ENCODE data around the gene MINDY4B. TPM values are rescaled to one million over a fixed set of nuclear protein-coding genes. Genes with fewer than 3 reads are reported as not detected.
"Not testable (repeated sequence)": the region's sequence is repeated elsewhere in the genome, so short reads cannot be mapped to it uniquely, and the experiment has no call there.

MINDY4B gene
- total RNA-seq, 1 donor from 2014 or later: not detected

DNA sequence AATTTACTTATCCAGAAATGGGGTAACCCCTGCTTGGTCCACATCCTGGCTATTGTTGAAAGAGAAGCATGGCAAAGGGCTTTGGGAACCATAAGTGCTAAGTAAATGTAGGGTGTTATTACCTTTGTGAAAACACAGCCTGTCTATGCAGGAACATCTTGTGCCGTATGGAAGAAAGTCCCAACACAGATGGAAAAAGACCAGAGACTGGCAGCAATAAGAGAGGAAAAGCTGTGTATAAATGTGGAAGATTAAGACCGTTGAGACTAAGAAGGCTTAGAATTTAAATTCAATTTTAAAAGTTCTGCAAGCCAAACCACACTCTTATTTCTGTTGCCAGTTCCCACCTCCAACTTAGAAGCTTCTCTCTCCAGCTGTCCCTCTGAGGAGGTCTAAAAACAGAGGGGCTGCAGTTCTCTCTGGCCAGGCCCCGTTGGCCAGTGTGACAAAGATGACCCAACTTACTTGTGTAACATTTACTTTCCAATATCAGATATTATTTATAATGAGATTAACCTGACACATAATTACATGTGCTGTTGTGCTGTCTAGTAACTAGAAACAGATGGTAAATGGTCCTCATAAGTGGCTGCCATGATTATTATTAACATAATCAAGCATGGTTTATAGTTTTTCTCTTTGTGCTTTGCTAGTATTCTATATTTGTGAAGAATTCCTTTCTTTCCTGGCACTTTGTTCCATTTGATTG is 7.0 kb downstream of the MINDY4B start:
- DNase-seq (ENCODE audit: low spot score): no peak

DNA sequence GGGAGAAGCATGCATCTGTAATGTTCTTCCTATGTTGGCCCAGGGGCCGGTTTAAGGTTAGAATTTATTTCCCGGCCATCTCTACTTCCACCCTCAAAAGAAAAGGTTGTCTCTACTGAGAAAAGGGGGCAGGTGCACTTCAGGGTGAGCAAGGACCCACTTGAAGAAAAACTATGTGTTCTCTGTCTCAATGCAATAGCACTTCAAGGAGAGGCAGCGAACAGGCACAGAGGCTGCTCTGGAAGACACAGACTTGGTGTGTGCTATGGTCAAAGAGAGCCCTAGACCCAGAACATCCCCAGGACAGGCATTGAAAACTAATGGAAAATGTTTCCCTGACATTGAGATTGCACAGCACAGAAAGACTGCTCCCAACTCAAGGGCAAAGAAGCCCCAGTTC is 7.6 kb downstream of the MINDY4B start:
- no peak for DNase-seq (ENCODE audit: low spot score)

DNA sequence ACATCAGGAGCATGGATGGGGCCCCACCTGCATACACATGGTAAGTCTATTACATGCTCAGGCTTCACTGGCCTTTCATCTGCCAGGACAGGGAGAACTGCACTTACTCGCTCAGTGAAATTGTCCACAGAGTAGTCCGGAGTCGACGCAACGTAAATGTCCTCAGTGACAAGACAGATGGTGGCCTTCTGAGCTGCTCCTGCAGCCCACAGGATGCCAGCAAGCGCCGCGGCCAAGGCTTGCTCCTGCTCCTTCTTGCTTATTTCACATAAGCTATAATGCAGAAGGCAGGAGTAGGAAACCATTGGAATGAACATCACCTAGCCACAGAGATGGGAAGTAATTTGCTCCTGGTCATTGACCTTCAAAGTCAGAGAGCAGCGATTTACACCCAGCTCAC is 14.4 kb downstream of the MINDY4B start:
- no peak for DNase-seq (ENCODE audit: low spot score)

DNA sequence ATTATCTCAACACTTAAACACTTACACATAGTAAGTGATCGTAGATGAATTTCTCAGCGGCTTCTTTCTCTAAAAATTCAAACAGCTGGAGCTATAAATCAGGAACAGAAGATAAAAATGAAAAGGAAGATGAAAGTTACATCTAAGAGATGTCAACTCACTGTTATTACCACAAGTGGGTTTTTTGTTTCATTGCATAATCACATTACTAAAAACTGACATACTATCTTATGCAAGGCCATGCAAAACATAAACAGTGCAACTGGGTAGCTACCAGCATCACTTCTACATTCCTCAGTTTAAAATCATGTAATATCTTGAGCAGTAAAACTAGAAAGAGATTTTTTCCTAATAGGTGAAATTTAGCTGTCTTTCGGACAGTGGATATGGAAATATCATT is 14.9 kb downstream of the MINDY4B start:
- no peak for DNase-seq (ENCODE audit: low spot score)

DNA sequence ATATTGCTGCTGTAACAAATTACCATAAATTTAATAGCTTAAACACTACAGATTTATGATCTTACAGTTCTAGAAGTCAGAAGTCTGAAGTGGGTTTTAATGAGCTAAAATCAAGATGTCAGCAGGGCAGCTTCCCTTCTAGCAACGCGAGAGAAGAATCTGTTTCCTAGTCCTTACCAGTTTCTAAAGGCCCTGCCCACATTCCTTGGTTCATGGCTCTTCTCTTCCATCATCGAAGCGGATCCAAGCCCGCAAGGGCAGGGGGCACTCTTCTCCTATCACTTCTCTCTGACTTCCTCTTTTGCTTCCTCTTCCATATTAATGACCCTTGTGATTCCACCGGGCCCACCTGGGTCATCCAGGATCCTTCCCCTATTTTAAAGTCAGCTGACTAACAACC is 16.1 kb downstream of the MINDY4B start:
- DNase-seq (ENCODE audit: low spot score): no peak

DNA sequence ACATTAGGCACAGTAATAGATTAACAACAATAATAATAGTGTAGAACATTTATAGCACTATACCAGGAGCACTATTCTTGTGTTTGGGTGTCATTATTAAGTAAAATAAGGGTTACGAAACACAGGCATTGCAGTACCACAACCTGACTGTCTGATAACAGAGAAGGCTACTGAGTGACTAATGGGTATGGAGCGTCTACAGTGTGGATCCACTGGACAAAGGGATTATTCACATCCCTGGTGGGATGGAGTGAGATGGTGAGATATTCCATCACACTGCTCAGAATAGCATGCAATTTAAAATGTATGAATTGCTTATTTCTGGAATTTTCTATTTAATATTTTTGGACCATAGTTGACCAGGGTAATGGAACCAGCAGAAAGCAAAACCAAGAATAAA is 18.2 kb downstream of the MINDY4B start:
- no peak for DNase-seq (ENCODE audit: low spot score)

DNA sequence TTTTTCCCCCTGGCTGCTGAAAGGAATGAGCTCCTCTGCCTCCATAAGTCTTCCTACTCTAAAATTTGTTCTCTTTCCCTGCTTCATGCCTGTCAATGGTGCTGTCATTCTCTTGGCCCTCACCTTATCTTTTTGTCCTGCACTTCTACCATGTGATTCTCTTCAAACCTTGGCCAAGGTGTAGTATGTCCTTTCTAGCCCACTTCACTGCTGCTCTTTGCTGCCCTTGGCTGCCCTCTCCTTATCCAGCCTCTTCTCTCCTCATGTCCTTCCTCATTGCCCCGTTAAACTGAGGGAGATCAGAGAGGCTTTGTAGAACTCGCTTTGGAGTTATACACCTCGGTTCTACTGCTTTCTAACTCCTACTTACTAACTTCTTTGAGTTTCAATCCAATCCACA is 19.7 kb downstream of the MINDY4B start:
- no peak for DNase-seq (ENCODE audit: low spot score)

DNA sequence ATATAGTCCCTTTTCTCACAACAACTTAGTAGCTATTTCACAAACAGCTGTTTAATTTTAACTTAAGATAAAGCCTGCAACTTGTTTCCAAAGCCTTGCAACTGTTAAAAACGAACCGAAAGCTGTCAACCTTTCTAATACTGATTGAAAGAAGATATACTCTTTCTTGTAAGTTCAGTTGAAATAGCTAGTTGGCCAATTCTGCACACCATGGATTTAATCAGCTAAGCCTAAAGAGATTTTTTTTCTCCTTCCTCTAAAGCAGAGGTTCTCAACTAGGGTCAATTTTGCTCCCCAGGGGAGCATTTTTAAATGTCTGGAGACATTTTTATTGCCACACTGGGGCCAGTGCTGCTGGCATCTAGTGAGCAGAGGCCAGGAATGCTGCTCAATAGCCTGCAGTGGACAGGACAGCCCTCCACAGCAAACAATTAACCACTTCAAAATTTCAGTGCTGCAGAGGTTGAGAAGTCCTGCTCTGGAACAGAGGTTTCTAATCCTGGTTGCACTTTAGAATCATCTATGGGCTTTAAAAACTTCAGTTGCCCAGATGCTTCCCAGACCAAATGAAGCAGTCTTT is 26.2 kb downstream of the MINDY4B start:
- DNase-seq (ENCODE audit: low spot score): no peak

DNA sequence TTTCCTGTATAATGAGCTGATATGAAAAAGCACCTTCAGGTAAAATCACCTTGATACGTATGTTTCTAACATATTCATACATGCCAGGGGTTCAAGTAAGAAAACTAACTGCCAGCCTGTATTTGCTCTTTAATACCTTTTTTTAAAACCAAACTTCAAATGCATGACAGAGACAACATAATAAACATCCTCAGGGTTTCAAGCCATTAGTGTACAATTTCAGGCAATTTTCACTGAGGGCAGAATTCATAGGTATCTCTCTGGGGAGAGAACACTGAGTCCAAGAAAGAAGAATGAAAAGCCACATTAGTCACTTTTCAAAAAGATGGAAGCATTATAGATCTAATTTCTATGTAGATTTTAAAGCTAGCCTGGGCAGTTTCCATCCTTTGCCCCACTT is 26.9 kb downstream of the MINDY4B start:
- no peak for DNase-seq (ENCODE audit: low spot score)

DNA sequence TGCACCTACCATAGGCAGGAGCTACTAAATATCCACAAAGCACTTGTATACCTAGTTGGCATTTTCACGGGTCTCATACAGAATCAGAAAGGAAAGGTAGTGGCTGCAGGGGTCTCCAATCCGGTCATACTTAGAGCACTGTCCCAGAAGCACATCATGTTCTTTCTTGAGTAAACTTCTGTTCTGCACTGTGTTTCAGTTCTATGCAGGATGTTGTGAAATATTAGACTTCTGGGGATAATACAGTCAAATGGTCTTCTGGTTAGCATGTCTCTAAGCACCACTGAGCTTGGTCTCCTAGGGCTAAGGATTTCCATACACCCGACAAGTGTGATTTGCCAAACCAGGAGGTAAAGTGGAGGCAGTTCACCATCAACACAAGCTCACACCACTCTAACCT is 27.9 kb downstream of the MINDY4B start:
- no peak for DNase-seq (ENCODE audit: low spot score)

DNA sequence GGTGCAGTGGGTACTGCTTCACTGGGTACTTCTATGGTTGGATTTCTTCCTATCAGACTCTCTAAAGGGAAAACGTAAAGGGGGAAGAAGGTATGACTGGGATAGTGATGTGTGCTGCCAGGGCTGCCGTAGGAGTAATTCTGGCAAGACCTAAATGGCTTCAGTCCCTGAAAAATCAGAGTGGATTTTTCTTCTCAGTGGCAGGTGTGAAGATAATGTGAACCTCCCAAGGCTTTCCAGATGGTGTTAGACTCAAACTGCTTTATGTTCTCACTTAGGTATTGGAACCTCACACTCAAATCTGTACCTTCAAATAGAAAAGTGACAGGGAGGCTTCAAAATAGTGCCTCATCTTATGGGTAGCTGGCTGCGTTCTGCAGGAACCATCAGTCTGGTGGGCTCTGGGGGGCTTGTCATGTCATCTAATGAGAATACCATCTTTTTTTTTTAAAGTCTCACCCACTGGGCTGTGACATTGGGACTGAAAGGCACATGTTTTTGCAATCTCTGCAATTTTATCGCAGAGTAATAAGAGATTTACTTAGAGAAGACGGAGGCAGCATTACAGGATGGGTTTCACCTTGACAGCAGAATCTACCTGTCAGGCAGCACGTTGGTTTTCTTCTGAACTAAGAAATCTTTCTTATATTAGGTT is 28.5 kb downstream of the MINDY4B start:
- DNase-seq (ENCODE audit: low spot score): no peak

DNA sequence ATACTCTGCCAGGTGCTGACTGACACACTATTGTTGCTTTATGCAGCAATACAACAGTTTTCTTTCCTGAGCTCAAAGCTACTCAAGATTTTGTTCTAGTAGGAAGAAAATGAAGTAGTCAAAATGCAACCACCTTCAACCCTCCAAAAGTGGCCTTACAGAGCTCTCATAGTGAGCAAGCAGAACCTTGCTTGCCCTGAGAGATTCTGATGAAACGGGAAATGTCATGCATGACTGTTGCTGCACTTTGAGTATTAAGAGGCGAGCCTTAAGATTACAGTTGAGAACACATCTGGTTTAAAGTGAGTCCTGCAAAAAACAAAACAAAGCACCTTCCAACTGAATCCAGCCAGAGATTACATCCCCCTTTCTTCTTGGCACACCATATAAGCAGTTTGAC is 29.7 kb downstream of the MINDY4B start:
- DNase-seq (ENCODE audit: low spot score): no peak

DNA sequence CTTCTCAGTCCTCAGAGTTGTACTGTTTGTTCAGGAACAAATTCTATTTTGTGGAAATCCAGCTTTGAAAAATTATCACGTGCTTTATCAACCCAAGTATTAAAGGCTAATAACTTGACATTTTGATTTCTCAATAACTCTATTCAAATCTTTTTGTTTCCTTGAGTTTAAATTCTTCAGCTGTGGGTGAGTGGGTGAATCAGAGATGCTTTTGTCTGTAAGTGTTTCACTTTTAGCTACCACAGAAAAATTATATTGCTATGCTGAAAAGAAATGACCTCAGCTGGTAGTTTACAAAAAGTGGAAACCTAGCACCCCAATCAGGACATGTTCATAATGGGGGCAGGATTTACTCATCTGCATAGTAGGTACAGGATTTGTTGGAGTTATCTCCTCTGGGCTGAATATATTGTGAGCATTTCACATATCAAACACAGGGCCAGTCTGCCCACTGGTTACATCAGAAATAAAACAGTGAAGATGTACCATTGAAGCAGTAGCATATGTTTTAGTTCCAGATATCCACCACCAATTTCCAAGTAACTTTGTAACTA is 30.5 kb downstream of the MINDY4B start:
- no peak for DNase-seq (ENCODE audit: low spot score)

DNA sequence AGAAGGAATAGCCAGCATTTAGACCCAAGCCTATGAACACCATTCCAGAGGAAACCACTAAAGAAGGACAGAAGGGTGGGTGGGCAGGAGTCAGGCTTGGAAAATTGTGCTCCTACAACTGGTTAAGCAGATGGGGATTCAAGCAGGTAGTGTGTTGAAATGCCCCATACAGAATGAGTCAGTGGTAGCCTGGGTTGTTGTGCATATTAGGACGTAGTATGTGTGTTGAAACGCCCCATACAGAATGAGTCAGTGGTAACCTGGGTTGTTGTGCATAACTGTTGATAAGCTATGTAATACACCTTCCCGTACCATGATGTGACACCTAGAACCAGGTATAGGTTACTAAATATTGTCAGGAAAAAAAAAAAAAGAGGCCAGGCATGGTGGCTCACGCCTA is 34.0 kb downstream of the MINDY4B start:
- no peak for DNase-seq (ENCODE audit: low spot score)

DNA sequence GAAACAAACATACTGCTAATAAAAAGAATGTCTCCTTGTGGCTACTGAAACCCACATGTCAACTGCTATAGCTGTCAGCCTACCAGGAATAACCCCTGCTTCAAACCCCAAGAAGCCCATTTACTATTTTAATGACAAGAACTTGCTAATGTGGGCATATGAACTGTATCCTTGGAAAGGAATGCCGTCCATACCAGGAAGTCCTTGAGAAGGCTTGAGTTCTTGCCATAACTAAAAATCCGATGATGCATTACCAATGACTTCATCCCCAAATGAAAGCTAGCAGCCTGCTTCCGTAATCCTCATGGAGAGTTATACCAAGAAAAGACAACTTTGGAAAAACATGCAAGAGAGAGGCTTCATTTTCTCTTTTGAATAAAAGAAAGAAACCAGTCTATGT is 34.8 kb downstream of the MINDY4B start:
- no peak for DNase-seq (ENCODE audit: low spot score)

DNA sequence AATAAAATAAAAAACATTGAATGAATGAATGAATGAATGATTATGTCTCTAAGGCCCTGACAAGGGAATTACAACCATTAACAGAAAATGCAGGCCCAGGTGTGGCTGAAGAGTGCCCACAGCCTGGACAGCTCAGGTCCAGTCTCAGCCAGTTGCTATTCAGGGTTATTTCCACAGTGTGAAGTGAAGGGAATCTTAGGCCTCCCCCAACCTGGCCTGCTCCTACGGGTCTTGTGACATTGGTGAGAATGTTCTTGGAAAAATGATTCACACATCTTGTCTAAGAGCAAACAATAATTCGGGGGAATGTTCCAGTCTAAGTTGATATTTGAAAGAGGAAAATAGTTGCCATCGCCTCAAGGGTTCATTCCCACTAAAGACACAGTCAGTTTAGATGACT is 37.0 kb downstream of the MINDY4B start:
- DNase-seq (ENCODE audit: low spot score): no peak

DNA sequence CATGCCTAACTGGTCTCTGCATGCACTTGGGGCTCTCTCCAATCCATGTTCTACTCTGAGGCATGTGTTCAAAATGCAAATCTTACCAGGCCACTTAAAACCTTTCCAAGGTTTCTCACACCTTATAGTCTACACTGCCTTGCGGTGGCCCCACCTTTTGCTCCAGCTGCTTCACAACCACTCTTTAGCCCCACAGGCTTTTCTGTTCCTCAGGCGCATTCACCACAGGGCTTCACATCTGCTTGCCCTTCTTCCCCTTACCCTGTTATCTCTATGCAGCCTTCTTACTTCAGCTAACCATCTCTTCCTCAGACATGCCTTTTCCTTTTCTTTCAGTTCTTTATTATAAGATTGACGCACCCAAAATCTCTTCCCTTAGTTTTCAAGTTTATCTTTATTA is 37.8 kb downstream of the MINDY4B start:
- no peak for DNase-seq (ENCODE audit: low spot score)

DNA sequence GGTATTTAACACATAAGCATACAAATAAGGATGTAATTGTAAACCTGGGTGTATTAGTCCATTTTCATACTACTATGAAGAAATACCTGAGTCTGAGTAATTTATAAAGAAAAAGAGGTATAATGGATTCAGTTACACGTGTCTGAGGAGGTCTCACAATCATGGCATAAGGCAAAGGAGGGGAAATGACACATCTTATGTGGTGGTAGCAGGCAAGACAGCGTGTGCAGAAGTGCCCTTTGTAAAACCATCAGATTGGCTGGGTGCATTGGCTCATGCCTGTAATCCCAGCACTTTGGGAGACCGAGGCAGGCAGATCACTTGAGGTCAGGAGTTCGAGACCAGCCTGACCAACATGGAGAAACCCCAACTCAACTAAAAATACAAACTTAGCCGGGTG is 41.3 kb downstream of the MINDY4B start:
- not testable (repeated sequence) for DNase-seq (ENCODE audit: low spot score)

DNA sequence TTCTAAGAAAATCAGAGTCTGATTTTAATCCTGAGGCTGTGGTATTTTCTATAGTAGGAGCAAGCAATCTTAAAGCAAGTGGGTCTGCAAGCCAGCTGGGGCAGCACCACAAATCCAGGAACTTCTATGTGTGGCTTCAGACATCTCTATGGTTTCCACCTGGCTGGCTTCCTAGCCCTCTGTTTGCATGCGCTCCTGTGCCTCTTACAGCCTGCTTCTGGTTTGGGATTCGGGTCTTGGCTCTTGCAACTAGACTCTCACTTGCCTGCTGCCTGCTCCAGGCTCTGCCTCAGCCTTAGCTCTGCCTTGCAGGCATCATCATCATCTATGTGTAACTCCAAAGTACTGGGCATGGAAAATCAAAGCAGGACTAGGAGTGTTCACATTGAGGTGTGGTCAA is 43.4 kb downstream of the MINDY4B start:
- no peak for DNase-seq (ENCODE audit: low spot score)

DNA sequence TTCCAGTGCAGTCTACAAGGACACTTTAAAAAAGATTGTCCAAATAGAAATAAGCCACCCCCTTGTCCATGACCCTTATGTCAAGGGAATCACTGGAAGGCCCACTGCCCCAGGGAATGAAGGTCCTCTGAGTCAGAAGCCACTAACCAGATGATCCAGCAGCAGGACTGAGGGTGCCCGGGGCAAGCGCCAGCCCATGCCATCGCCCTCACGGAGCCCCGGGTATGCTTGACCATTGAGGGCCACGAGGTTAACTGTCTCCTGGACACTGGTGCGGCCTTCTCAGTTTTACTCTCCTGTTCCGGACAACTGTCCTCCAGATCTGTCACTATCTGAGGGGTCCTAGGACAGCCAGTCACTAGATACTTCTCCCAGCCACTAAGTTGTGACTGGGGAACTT is 47.3 kb downstream of the MINDY4B start:
- not testable (repeated sequence) for DNase-seq (ENCODE audit: low spot score)

DNA sequence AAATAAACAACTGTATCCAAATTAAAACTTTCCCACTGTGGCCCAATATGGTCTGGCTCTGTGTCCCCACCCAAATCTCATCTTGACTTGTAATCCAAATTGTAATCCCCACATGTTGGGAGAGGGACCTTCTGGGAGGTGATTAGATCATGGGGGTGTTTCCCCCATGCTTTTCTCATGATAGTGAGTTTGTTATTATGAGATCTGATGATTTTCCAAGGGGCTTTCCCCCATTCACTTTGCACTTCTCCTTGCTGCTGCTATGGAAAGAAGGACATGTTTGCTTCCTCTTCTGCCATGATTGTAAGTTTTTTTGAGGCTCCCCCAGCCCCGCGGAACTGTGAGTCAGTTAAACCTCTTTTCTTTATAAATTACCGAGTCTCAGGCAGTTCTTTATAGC is 55.0 kb downstream of the MINDY4B start:
- DNase-seq (ENCODE audit: low spot score): no peak

DNA sequence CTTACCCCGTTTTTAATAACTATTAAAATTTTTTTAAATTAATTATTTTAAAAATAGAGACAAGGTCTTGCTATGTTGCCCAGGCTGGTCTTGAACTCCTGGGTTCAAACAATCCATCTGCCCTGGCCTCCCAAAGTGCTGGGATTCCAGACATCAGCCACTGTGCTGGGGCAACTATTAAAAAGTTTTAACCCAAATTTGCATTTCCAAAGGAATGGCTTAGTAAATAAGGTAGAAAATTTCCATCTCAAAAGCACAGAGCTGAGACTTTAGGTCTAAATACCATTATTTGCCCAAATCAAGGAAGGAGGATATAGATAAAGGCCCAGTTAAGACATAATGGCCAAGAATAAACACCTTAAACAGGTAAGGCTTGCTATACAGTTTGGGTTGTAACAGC is 56.4 kb downstream of the MINDY4B start:
- DNase-seq (ENCODE audit: low spot score): no peak

DNA sequence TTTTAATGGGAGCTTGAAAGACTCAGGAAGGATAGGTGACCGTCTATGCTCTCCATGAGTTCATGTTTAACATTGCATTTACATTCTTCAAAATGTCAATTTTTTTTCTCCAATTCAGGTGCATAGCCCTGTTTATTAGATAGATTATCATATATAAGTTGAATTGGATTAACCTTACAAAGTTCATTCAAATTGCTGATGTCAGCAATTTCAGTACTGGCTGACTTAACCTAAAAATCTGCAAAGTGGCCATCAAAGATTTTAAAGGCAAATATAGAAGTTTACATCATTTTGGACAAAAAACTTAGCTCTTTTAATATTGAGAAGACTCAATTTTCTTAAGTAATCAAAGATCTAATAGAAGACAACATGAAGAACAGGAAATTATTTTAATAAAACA is 57.8 kb downstream of the MINDY4B start:
- DNase-seq (ENCODE audit: low spot score): no peak

Data from ureter (tissue), 1 donor.